ENCODE results near the gene TMC2.
A peak's percentile ranks its signal among the peaks of the same experiment; 100 is the strongest.
"Not testable (repeated sequence)": the region's sequence is repeated elsewhere in the genome, so short reads cannot be mapped to it uniquely, and the experiment has no call there.

The TMC2 gene, protein sequence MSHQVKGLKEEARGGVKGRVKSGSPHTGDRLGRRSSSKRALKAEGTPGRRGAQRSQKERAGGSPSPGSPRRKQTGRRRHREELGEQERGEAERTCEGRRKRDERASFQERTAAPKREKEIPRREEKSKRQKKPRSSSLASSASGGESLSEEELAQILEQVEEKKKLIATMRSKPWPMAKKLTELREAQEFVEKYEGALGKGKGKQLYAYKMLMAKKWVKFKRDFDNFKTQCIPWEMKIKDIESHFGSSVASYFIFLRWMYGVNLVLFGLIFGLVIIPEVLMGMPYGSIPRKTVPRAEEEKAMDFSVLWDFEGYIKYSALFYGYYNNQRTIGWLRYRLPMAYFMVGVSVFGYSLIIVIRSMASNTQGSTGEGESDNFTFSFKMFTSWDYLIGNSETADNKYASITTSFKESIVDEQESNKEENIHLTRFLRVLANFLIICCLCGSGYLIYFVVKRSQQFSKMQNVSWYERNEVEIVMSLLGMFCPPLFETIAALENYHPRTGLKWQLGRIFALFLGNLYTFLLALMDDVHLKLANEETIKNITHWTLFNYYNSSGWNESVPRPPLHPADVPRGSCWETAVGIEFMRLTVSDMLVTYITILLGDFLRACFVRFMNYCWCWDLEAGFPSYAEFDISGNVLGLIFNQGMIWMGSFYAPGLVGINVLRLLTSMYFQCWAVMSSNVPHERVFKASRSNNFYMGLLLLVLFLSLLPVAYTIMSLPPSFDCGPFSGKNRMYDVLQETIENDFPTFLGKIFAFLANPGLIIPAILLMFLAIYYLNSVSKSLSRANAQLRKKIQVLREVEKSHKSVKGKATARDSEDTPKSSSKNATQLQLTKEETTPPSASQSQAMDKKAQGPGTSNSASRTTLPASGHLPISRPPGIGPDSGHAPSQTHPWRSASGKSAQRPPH

DNA sequence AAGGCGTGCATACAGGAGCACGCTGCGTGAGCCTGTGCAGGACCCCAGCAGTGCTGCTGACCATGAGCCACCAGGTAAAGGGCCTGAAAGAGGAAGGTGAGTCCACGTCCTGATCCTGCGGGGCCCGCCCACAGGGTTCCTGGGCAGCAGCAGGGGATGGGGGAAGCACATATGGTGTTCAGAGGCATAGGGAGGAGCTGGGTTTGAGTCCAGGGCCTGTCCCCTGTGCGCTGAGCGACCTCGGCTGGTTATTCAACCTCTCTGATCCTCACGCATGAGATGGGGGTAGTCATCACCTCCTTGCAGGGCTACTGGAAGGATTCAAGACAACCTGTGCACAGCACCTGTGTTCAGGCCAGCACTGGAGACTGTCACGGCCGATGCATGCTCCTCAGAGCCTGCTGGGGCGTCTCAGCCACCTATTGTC lies at the start of gene TMC2:
TSS of gene TMC2 (plus strand) at position 14 of the 427 bp plus-strand sequence. CDS start at position 63, 49 bp downstream.
- DNase-seq: no peak

DNA sequence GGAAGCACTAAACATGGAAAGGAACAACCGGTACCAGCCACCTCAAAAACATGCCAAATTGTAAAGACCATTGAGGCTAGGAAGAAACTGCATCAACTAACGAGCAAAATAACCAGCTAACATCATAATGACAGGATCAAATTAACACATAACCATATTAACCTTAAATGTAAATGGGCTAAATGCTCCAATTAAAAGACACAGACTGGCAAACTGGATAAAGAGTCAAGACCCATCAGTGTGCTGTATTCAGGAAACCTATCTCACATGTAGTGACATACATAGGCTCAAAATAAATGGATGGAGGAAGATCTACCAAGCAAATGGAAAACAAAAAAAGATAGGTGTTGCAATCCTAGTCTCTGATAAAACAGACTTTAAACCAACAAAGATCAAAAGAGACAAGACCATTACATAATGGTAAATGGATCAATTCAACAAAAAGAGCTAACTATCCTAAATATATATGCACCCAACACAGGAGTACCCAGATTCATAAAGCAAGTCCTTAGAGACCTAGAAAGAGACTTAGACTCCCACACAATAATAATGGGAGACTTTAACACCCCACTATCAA lies 33.5 kb upstream of the TMC2 start:
- DNase-seq: not testable (repeated sequence)

DNA sequence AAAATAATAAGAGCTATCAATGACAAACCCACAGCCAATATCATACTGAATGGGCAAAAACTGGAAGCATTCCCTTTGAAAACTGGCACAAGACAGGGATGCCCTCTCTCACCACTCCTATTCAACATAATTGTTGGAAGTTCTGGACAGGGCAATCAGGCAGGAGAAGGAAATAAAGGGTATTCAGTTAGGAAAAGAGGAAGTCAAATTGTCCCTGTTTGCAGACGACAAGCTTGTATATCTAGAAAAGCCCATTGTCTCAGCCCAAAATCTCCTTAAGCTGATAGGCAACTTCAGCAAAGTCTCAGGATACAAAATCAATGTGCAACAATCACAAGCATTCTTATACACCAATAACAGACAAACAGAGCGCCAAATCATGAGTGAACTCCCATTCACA lies 31.6 kb upstream of the TMC2 start:
- not testable (repeated sequence) for DNase-seq

DNA sequence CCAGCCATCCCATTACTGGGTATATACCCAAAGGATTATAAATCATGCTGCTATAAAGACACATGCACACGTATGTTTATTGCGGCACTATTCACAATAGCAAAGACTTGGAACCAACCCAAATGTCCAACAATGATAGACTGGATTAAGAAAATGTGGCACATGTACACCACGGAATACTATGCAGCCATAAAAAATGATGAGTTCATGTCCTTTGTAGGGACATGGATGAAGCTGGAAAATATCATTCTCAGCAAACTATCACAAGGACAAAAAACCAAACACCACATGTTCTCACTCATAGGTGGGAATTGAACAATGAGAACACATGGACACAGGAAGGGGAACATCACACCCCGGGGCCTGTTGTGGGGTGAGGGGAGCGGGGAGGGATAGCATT lies 29.9 kb upstream of the TMC2 start:
- not testable (repeated sequence) for DNase-seq

DNA sequence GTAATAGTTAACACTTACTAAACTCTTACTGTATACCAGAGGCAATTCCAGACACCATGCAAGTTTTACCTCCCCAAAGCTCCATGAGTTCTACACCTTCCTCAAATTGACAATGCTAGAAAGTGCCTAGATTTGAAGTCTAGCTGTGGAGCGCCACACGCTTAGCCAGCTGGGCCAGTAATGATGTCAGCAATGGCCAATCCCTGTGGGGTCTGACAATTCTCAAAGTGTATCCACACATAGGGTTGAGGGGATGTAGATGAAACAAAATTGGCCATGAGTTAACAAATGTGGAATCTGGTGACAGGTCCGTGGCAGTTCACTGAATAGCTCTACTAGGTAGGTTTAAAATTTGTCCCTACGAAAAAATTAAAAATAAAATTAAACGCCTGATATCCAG lies 28.9 kb upstream of the TMC2 start:
- DNase-seq: no peak

DNA sequence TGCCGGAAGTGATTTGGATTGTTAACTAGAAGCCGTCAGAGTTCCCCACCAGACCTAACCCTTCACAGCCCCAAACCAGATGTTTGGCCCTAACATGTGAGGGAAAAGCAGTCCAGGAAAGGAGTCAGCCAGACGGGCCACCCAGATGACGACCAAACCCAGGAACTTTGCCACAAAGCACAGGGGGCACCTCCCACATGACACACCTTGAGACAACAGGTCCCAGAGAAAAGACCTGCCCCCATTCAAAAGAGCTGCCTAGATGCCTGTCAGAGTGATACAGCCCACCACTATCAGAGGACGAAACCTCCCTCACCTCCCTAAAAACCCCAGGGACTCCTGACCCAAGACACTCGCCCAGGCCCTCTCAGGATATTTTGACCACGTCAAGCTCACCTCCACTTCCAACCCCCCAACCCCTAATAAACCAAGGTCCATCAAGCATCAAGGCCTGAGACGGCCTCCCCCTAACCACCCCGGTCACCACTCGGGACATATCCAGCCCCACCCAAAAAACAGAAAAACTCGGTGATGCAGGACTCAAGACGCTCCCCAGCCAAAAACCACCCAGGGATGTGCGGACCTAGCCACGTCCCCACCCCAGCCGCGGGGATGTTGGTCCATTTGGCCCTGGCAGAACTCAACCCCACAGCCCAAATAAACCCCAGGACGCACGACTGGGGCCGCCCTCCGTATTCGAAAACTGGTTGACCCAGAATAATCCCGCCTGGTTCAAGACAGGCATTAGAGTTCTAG lies 28.3 kb upstream of the TMC2 start:
- DNase-seq: no peak

DNA sequence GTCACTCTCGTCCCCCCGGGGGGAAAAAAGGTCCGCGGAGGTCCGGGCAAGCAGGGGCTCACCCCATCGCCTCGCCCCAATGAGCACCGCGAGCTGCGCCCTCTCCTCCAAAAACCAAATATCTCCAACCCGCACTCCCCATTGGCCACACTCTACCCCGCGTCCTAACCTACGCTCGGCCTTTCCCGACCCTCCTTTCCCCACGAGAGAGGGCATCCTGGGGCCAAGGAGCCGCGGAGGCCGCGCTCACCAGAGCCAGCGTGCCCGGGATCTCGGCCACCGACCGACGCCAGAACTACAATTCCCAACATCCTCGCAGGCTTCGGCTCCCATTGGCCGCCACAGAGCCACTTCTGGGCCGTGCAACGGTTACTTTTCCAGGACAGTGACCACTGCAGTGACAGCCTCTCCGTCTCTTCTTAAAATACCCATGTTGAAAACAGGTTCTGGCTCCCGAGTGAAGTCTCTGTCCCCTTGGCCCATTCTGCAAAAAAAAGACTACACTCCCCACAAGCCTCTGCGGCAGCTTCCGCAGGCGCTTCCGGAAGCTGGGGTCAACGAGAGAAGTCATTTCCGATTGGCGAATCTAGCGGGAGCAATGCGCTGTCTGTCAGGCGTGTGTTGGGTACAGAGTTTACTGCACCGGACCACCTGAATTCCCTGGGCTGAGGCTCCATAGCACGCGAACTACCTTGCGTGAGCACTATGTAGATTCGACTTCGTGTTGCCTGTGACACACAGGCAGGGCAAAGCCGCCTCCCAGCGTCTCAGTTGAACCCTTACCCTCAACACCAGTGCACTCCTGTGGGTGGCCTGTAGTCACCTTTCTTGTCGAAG lies 27.5 kb upstream of the TMC2 start, which contains the start of gene ZNF343:
TSS of gene ZNF343 (minus strand) at position 285 of the 837 bp plus-strand sequence. CDS start 15,020 bp downstream, outside the sequence.
- DNase-seq: peak; percentile 93

DNA sequence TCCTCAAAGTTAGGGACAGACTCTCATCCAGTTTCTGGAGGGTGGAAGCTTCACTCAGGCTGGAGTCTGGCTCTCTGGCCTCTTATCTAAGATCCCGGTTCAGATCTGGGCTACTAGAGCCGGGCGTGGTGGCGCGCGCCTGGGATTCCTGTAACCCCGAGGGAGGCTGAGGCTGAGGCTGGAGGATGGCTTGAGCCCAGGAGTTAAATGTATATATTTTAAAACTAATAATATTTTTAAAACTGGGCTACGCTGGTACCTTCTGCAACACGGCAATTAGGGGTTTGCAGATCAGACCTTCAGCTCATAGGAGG lies 26.9 kb upstream of the TMC2 start:
- no peak for DNase-seq

DNA sequence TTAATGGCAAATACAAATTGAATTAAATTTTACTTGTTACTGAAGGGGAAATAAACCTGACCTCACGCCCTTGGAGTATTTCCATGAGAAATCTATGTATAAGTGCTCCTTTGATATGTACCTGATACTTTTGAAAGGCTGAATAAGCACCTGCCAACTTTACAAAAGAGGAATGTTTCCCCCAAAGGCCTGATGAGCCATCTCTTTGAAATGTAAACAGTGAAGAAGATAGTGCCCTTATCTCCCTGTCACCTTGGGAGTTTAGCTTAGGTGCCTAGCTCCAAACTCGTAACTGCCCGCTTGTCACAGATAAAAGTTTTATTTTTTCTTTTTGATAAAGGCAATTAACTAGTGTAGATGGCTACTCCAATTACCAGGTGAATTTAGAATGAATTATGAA lies 26.6 kb upstream of the TMC2 start:
- no peak for DNase-seq

DNA sequence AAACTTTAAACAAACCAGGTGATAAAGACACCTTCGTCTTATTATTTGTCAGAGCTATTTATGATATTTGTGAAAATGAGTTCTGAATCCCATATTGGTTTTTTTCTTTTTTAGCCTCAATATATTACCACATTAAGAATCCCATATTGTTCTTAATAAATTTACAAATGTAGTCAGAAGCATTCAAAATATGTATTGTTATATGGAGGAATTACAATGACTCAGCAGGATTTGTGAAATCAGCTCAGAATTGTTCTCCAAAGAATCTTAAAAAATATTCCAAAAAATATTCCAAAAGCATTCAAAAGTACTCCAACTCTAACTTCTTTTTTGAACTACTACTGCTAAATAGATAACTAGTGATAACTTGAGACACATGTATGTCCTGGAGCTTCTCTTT lies 21.2 kb upstream of the TMC2 start:
- no peak for DNase-seq

DNA sequence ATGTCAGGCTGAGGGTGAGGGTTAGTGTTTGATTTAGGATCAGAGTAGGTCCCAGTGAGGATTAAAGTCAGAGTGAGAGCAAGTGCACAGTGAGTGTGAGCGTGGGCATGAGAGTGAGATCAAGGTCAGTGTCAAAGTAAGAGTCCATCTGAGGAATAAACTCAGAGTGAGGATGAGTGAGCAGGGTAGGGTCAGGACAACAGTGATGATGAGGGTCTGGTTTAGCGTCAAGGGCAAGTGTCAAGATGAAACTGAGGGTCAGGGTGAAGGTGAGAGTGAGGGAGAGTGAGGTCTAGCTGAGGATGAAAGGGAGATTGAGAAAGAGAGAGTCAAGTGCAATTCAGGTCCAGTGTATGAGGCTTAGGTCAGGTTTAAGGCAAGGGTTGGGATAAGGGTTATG lies 20.0 kb upstream of the TMC2 start:
- no peak for DNase-seq

DNA sequence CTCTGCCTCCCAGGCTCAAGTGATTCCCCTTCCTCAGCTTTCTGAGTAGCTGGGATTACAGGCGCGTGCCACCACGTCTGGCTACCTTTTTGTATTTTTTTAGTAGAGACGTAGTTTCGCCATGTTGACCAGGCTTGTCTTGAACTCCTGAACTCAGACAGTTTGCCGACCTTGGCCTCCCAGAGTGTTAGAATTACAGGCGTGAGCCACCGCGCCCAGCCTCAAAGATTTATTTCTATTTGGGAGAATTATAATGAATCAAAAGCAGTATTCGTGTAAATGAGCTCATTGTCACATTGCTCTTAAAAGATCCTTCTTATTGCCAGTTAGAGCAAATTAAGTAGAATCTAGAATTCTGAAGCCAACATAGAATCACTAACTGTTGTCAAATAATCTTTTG lies 18.3 kb upstream of the TMC2 start:
- DNase-seq: no peak

DNA sequence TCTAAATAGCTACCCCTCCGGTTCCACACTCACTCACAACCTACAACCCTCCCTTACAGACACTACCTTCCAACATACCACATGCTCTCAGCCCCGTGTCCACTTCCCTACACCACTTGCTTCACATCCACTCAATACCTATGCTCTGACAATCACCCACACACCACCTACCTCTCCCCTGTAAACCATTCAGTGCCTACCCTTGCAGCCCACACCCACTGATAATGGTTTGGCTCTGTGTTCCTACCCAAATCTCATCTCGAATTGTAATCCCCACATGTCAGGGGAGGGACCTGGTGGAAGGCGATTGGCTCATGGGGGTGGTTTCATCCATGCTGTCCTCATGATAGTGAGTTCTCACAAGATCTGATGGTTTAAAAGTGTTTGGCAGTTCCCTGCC lies 17.8 kb upstream of the TMC2 start:
- no peak for DNase-seq

DNA sequence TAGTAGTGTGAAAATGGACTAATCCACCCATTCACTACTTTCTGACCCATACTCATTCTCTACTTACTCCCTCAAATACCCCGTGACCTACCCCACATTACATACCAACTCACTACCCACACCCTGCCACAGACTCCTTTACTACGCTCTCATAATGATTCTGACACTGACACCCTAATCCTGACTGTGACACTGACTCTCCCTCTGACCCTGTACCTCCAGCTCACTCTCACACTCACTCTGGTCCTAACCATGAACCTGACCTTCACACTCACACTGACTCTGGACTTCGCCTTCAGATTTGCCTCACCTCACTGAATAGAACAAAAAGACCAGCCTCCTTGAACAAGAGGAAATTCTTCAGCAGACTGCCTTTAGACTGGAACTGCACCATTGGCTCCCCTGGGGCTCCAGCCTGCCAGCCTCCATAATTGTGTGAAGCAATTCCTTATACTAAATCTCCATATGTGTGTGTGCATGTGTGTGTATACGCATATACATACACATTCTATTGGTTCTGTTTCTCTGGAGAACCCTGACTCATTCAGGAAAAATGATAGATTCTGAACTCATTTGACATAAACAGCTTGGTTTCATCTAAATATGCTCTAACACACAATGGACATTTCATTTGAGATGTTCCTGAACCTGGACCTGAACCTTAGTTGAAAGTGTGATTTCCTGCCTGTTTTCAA lies 17.1 kb upstream of the TMC2 start:
- DNase-seq: no peak

DNA sequence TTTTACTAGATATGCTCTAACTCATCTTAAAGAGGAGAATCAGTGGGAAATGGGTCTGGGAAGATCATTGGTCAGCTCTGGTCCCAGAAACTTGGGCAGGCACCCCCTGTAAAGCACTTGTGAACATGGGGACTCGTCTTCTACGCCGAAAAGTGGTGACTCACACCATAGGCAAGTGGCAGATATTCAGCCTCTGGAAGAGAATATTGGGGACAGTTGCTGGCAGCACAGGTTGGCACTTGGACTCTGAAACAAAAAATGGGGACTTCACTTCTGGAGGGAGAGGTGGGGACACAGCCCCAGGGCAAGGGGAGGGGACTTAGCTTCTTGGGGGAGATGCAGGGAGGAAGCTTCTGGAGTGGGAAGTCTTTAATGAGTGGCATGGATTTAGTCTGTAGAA lies 15.8 kb upstream of the TMC2 start:
- DNase-seq: no peak

DNA sequence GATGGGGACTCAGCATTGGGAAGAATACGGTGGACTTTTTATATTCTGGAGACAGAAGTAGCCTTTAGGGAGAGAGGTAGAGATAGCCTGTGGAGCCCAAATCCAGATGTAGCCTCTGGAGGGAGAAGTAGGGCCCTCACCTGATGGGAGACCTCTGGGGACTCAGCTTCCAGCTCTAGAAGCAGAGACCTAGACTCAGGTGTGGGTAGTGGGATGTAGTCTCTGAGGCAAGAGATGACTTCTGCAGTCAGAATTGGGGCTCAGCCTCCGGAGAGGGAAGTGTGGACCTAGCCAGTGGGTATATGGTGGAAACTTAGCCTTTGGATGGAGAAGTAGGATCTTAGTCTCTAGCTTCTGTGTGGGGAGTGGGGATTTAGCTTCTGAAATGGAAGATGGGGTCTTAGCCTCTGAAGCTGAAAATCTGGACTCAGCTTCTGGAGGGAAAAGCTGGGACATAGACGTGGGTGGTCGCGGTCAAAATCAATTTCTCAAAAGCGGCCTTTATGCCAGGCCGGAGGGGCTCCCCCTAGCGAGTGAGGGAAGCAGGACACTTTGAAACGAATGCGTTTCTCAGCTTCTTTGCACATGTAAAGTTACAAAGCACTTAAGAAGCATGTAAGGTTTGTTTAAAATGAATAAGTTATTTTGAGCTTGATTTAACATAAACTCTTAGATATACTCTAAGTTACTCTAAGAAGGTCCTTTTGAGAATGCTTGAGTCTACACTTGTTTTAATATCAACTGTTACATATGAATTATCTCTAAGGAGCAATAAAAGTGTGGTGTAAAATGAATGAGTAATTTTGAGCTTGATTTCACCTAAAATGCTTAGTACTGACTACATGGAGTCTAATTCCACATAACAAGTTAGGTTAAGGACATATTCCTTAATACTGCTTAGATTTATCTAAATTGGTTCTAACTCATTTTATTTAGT lies 14.7 kb upstream of the TMC2 start:
- peak; percentile 13 for DNase-seq

DNA sequence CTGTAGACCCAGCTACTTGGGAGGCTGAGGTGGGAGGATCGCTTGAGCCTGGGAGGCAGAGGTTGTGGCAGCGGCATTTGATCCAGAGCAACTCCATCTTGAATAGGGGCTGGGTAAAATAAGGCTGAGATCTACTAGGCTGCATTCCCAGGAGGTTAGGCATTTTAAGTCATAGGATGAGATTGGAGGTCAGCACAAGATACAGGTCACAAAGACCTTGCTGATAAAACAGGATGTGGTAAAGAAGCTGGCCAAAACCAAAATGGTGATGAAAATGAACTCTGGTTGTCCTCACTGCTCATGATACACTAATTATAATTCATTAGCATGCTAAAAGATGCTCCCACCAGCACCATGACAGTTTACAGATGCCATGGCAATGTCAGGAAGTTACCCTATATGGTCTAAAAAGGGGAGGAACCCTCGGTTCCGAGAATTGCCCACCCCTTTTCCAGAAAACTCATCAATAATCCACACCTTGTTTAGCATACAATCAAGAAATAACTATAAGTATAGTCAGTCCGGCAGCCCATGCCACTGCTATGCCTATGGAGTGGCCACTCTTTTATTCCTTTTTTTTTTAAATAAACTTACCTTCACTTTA lies 13.4 kb upstream of the TMC2 start:
- DNase-seq: not testable (repeated sequence)

DNA sequence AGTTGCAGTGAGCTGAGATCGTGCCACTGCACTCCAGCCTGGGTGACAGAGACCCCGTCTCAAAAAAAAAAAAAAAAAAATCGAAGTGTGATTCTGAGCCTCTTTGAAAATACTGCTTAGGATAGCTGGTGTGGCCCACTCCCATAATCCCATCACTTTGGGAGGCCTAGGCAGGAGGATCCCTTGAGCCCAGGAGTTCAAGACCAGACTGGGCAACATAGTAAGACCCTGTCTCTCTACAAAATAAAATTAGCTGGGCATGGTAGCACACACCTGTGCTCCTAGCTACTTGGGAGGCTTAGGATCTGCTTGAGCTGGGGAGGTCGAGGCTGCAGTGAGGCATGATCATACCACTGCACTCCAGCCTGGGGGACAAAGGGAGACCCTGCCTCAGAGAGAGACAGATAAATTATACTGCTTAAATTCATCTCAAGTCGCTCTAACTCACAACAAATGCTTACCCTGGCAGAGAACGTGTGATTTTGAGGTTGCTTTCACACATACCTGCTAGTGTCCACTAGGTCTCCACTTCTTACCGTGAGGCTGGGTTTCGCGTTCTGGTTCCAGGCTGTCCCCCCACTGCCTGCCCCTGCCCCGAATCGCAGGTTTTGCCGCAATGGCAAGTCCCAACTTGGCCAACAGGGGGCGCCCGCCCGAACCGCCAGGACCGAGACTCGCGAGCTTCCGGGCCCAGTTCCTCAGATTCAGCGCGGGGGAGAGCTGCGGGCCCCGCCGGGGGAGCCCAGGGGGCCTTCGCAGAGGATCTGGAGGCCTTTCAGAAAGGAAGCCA lies 12.3 kb upstream of the TMC2 start:
- peak; percentile 86 for DNase-seq
